ENCODE data around the gene KLC4. TPM values are rescaled to one million over a fixed set of nuclear protein-coding genes. Genes with fewer than 3 reads are reported as not detected.

KLC4 gene
- total and polyA plus RNA-seq, 9 donors: 19.4 to 36.3 (median 26.0) TPM

DNA sequence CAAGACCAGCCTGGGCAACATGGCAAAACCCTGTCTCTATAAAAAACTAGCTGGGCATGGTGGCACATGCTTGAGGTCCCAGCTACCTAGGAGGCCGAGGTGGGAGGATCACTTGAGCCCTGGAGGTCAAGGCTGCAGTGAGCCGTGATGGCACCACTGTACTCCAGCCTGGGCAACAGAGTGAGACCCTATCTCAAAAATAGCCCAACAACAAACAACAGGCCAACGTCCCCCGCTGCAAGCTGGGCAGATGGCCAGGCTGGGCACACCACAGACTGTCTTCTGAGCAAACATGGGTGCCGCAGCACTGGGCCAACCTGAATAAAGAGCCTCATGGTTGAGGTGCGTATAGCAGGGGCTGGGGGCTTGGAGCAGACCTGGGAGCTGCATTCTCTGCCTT, 65.0 kb downstream of the KLC4 start:
- H3K9me3 ChIP-seq (replicated peaks; ENCODE audit: control insufficient read depth, low read depth, low read length): no peaks in the 10 kb centered on the region
- peaks cover 76% of the 10 kb centered on the region for H3K4me1 ChIP-seq (ENCODE audit: control insufficient read depth, insufficient read depth, low read length)
- no peak overlapping the region for H3K4me3 ChIP-seq (ENCODE audit: low read length)
- no peak for DNase-seq
- 90% methylated on average over 2 of the region's 6 CpGs for WGBS (ENCODE audit: insufficient coverage)
- H3K27ac ChIP-seq (ENCODE audit: low read length): no peak overlapping the region
- H3K36me3 ChIP-seq (ENCODE audit: control insufficient read depth, insufficient read depth, low read length): no peaks in the 10 kb centered on the region
- H3K27me3 ChIP-seq (ENCODE audit: control insufficient read depth, insufficient read depth, low read length): no peaks in the 10 kb centered on the region

Other genes with a start within 250 kb of the KLC4 start
- 78.6 TPM for gene RPL7L1, start 180.0 kb upstream of the KLC4 start, total RNA-seq
- 10 to 100 TPM; 60.7 to 87.9 (median 74.9) TPM for gene RPL7L1, start 180.0 kb upstream of the KLC4 start, polyA plus RNA-seq (ENCODE audit: insufficient read depth in 1 of 8, insufficient read length in 8 of 8, low replicate concordance in 1 of 8)
- gene PTCRA, start 143.6 kb upstream of the KLC4 start, total RNA-seq: not detected
- under 1 TPM in 3 of 8 donors, not detected in 5; 0.16 to 0.27 (median 0.25) TPM for gene PTCRA, start 143.6 kb upstream of the KLC4 start, polyA plus RNA-seq (ENCODE audit: insufficient read depth in 1 of 8, insufficient read length in 8 of 8, low replicate concordance in 1 of 8)
- gene CNPY3, start 130.2 kb upstream of the KLC4 start, total RNA-seq: 16.8 TPM
- gene CNPY3, start 130.2 kb upstream of the KLC4 start, polyA plus RNA-seq (ENCODE audit: insufficient read depth in 1 of 8, insufficient read length in 8 of 8, low replicate concordance in 1 of 8): 10 to 100 TPM; 27.3 to 41.6 (median 33.1) TPM
- gene GNMT, start 98.9 kb upstream of the KLC4 start, total RNA-seq: 0.22 TPM
- gene GNMT, start 98.9 kb upstream of the KLC4 start, polyA plus RNA-seq (ENCODE audit: insufficient read depth in 1 of 8, insufficient read length in 8 of 8, low replicate concordance in 1 of 8): 1 to 10 TPM in 1 of 8 donors, under 1 TPM in 7; 0.10 to 1.0 (median 0.51) TPM
- 15.5 TPM for gene PEX6, start 80.5 kb upstream of the KLC4 start, total RNA-seq
- gene PEX6, start 80.5 kb upstream of the KLC4 start, polyA plus RNA-seq (ENCODE audit: insufficient read depth in 1 of 8, insufficient read length in 8 of 8, low replicate concordance in 1 of 8): 10 to 100 TPM; 13.0 to 28.4 (median 20.8) TPM
- 34.7 TPM for gene PPP2R5D, start 75.1 kb upstream of the KLC4 start, total RNA-seq
- 10 to 100 TPM; 38.3 to 54.8 (median 46.0) TPM for gene PPP2R5D, start 75.1 kb upstream of the KLC4 start, polyA plus RNA-seq (ENCODE audit: insufficient read depth in 1 of 8, insufficient read length in 8 of 8, low replicate concordance in 1 of 8)
- gene MEA1, start 45.7 kb upstream of the KLC4 start, total RNA-seq: 59.6 TPM
- gene MEA1, start 45.7 kb upstream of the KLC4 start, polyA plus RNA-seq (ENCODE audit: insufficient read depth in 1 of 8, insufficient read length in 8 of 8, low replicate concordance in 1 of 8): 10 to 100 TPM; 40.4 to 63.4 (median 48.6) TPM
- gene KLHDC3, start 45.4 kb upstream of the KLC4 start, total RNA-seq: 211 TPM
- gene KLHDC3, start 45.4 kb upstream of the KLC4 start, polyA plus RNA-seq (ENCODE audit: insufficient read depth in 1 of 8, insufficient read length in 8 of 8, low replicate concordance in 1 of 8): 100 to 1,000 TPM; 166 to 222 (median 207) TPM
- gene RRP36, start 38.0 kb upstream of the KLC4 start, total RNA-seq: 53.1 TPM
- 10 to 100 TPM; 39.8 to 48.5 (median 44.4) TPM for gene RRP36, start 38.0 kb upstream of the KLC4 start, polyA plus RNA-seq (ENCODE audit: insufficient read depth in 1 of 8, insufficient read length in 8 of 8, low replicate concordance in 1 of 8)
- 36.8 TPM for gene CUL7, start 5.8 kb upstream of the KLC4 start, total RNA-seq
- 10 to 100 TPM; 35.7 to 49.2 (median 41.6) TPM for gene CUL7, start 5.8 kb upstream of the KLC4 start, polyA plus RNA-seq (ENCODE audit: insufficient read depth in 1 of 8, insufficient read length in 8 of 8, low replicate concordance in 1 of 8)
- 27.6 TPM for gene MRPL2, start 197 bp upstream of the KLC4 start, total RNA-seq
- gene MRPL2, start 197 bp upstream of the KLC4 start, polyA plus RNA-seq (ENCODE audit: insufficient read depth in 1 of 8, insufficient read length in 8 of 8, low replicate concordance in 1 of 8): 10 to 100 TPM; 39.5 to 55.1 (median 47.5) TPM
- 40.2 TPM for gene PTK7, start 16.7 kb downstream of the KLC4 start, total RNA-seq
- gene PTK7, start 16.7 kb downstream of the KLC4 start, polyA plus RNA-seq (ENCODE audit: insufficient read depth in 1 of 8, insufficient read length in 8 of 8, low replicate concordance in 1 of 8): 100 to 1,000 TPM in 1 of 8 donors, 10 to 100 TPM in 7; 44.1 to 117 (median 79.3) TPM
- 21.9 TPM for gene SRF, start 111.6 kb downstream of the KLC4 start, total RNA-seq
- 10 to 100 TPM; 41.3 to 58.5 (median 48.0) TPM for gene SRF, start 111.6 kb downstream of the KLC4 start, polyA plus RNA-seq (ENCODE audit: insufficient read depth in 1 of 8, insufficient read length in 8 of 8, low replicate concordance in 1 of 8)
- 16.8 TPM for gene CUL9, start 122.6 kb downstream of the KLC4 start, total RNA-seq
- 10 to 100 TPM; 11.8 to 23.9 (median 19.9) TPM for gene CUL9, start 122.6 kb downstream of the KLC4 start, polyA plus RNA-seq (ENCODE audit: insufficient read depth in 1 of 8, insufficient read length in 8 of 8, low replicate concordance in 1 of 8)
- gene DNPH1, start 169.8 kb downstream of the KLC4 start, total RNA-seq: 20.1 TPM
- gene DNPH1, start 169.8 kb downstream of the KLC4 start, polyA plus RNA-seq (ENCODE audit: insufficient read depth in 1 of 8, insufficient read length in 8 of 8, low replicate concordance in 1 of 8): 10 to 100 TPM; 24.1 to 32.0 (median 27.7) TPM
- gene TTBK1, start 183.8 kb downstream of the KLC4 start, total RNA-seq: under 0.01 TPM
- gene TTBK1, start 183.8 kb downstream of the KLC4 start, polyA plus RNA-seq (ENCODE audit: insufficient read depth in 1 of 8, insufficient read length in 8 of 8, low replicate concordance in 1 of 8): under 1 TPM; 0.04 to 0.17 (median 0.05) TPM
- not detected for gene SLC22A7, start 238.6 kb downstream of the KLC4 start, total RNA-seq
- under 1 TPM in 2 of 8 donors, not detected in 6; 0.13 to 0.53 TPM for gene SLC22A7, start 238.6 kb downstream of the KLC4 start, polyA plus RNA-seq (ENCODE audit: insufficient read depth in 1 of 8, insufficient read length in 8 of 8, low replicate concordance in 1 of 8)
- gene CRIP3, start 249.2 kb downstream of the KLC4 start, total RNA-seq: 1.1 TPM
- 1 to 10 TPM in 6 of 8 donors, under 1 TPM in 2; 0.64 to 2.6 (median 1.5) TPM for gene CRIP3, start 249.2 kb downstream of the KLC4 start, polyA plus RNA-seq (ENCODE audit: insufficient read depth in 1 of 8, insufficient read length in 8 of 8, low replicate concordance in 1 of 8)

Data from muscle of leg (tissue), 11 donors.